Astrocyte (in vitro differentiated cells and primary cell): ENCODE measurements around the gene TEX2.

Experiments used
- CTCF ChIP-seq: IDR thresholded peaks from 2 replicates; pipeline ENCODE4 v1.5.1; 2011; ENCODE audit warnings: low read depth, mild to moderate bottlenecking, inconsistent platforms, low read length, moderate library complexity; ENCODE audit not compliant: insufficient read depth
- EZH2 ChIP-seq: IDR thresholded peaks from 2 replicates; pipeline ENCODE4 v1.6.1; 2012; ENCODE audit warnings: mild to moderate bottlenecking, low read length, inconsistent platforms; ENCODE audit not compliant: insufficient read depth

- TF ChIP-seq CTCF (no peak), EZH2 (no peak)
Measured at GRCh38 chr17:64202683-64203344, 60.2 kb downstream of the TEX2 start.
